Activated CD8-positive, alpha-beta memory T cell treated with anti-CD3 and anti-CD28 coated beads, Interleukin-2, amount 50 U/mL, for 4 hours (primary cell): ENCODE data around the gene UBN1.

ENCODE experiments used
- DNase-seq: peaks from one replicate; pipeline ENCODE4 v3.0.0-alpha.2; 2020

UBN1 gene, protein sequence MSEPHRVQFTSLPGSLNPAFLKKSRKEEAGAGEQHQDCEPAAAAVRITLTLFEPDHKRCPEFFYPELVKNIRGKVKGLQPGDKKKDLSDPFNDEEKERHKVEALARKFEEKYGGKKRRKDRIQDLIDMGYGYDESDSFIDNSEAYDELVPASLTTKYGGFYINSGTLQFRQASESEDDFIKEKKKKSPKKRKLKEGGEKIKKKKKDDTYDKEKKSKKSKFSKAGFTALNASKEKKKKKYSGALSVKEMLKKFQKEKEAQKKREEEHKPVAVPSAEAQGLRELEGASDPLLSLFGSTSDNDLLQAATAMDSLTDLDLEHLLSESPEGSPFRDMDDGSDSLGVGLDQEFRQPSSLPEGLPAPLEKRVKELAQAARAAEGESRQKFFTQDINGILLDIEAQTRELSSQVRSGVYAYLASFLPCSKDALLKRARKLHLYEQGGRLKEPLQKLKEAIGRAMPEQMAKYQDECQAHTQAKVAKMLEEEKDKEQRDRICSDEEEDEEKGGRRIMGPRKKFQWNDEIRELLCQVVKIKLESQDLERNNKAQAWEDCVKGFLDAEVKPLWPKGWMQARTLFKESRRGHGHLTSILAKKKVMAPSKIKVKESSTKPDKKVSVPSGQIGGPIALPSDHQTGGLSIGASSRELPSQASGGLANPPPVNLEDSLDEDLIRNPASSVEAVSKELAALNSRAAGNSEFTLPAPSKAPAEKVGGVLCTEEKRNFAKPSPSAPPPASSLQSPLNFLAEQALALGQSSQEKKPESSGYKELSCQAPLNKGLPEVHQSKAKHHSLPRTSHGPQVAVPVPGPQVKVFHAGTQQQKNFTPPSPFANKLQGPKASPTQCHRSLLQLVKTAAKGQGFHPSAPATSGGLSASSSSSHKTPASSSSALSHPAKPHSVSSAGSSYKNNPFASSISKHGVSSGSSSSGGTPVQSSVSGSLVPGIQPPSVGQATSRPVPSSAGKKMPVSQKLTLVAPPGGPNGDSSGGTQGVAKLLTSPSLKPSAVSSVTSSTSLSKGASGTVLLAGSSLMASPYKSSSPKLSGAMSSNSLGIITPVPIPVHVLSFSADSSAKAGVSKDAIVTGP (N-terminal part only)

DNA sequence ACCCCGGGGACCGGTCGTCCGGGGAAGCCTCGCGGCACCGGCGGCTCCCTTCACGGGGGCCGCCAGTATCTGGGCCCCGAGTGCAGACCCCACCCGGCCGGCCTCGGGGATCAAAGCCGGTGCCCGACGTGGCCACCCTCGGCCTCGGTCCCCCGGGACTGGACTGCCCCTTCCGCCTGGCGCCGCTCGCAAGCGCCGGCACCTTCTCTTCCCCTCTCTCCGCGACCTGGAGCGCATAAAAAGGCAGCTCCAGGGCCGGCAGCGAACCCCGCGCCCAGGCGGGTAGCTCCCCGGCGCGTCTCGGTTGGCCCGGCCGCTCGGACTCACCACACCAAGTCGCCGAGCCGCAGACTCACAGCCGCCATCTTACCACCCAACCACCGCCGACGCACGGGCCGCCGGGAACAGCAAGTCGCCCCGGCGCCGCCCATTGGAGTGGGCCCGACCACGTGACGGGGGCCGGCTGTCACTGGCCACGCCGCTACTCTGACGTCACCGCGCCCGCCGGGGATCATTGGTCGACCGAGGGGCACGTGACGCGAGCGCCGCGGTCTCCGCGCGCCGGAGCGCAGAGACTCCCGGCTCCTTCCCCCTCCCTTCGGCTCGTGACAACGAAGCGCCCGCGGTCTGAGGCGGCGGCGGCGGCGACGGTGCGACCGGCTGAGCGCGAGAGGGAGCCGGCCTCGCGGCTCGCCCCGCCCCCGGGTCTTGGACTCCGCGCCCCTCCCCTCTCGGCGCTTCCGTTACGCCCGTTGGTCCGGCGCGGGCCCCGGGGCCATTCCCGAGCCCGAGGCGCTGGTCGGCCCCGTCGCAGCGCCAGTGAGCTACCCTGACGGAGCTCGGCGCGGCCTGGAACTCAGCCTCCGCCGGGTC, at the start of gene UBN1, which contains the start of gene GLYR1:
Gene UBN1, plus strand, starts transcription at position 581 of the 873 bp plus-strand sequence. CDS start 5,437 bp downstream, outside the sequence.
Gene GLYR1, minus strand, starts transcription at position 388 of the 873 bp plus-strand sequence. Its CDS starts 23 bp downstream, at position 365.
- DNase-seq: peak; percentile 100

DNA sequence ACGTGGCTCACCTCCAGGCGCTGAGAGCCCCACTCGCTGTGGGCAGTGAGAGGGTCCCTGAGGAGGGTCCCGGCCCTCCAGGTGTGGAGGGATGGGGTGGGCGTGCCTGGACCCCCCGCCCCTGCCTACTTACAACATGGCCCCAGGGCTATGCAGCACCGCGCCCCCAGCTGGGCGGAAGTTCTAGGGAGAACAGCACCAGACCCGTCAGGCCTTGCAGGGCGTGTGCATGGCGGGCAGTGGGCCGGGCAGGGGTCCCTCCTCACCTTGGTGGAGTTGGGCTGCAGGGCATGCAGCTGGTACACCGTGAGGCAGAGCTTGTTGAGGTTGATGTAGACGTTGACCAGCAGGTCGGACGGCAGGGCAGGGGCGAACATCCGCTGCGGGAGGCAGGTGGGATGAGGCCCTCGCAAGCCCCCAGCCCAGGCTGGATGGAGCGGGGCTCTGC, 49.5 kb upstream of the UBN1 start:
- no peak for DNase-seq

DNA sequence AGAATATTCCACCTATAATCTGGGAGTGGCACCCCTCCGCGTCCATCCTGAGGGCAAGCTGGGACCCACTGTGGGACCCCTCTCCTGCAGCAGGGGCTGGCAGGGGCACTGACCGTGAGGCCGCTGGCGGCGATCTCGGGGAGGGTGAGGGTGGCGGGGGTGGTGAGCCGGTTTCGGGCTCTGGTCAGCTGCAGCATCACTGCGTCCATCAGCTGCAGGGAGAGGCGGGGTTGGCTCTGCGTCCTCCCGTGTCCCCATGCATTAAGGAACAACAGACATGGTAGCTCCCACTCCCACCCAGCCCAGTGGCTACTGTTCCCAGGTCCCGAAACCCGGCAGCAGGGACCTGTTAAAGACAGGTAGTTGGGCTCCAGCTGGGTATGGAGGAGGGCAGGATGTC, 48.8 kb upstream of the UBN1 start:
- DNase-seq: no peak

DNA sequence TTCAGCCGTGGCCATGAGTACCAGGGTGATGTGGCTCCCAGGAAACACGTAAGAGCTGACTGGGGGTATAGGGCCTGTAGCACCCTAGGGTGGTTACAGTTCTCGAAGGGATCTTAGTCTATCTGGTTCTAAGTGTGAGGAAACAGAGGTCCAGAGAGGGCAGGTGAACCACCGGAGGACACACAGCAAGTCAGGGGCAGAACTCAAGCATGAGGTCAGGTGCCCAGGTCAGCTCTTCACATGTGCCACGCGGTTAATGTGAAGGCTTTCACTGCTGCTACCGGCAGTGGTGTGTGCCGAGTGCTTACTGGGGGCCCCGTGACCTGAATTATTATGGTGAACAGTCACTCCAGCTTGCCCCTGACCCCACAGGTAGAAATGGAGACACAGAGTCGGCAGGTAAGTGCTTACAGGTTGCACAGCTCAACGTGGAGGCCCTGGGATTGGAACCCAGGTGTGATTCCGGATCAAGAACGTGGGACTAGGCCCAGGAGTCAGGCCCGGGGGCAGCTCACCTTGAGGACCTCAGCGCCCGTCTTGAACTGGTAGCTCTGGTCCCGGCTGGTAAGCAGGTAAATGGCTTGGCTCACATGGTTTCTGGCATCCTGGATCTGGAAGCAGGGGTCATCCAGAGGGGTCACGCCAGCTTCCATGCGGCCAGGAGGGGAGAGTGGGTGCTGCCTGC, 48.0 kb upstream of the UBN1 start:
- DNase-seq: no peak

DNA sequence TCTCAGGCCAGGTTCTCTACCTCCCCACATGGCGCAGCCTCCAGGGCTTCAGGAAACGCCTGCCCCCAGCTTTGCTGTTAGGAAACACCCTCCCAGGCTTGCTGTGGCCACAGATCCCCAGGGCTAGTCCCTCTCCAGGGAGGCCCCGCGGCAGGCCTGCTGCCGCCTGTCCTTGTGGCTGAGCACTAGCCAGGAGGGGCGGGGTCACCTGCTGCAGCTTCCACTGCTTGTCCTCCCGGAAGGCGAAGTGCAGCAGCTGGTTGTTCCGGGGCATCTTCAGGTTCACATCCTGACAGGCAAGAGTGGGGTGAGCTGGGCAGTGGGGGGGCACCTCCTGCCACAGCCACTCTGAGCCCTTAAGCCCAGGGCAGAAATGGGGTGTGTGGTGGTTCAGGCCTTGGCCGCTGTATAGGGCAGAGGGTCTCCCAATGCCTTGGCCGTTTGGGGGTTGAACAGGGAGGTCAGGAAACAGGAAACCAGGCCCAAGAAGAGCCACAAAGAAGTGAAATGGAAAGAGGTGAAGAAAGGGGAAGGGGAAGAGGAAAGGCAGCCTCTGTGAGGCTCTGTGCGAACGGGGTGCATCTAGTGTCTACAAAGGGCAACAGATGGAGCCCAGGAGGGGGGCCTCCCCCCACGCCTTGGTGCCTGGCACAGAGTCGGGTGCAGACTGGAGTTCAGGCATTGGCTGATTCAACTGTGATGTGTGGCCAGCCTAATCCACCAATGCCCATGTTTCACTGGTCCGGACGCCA, 46.8 kb upstream of the UBN1 start:
- no peak for DNase-seq

DNA sequence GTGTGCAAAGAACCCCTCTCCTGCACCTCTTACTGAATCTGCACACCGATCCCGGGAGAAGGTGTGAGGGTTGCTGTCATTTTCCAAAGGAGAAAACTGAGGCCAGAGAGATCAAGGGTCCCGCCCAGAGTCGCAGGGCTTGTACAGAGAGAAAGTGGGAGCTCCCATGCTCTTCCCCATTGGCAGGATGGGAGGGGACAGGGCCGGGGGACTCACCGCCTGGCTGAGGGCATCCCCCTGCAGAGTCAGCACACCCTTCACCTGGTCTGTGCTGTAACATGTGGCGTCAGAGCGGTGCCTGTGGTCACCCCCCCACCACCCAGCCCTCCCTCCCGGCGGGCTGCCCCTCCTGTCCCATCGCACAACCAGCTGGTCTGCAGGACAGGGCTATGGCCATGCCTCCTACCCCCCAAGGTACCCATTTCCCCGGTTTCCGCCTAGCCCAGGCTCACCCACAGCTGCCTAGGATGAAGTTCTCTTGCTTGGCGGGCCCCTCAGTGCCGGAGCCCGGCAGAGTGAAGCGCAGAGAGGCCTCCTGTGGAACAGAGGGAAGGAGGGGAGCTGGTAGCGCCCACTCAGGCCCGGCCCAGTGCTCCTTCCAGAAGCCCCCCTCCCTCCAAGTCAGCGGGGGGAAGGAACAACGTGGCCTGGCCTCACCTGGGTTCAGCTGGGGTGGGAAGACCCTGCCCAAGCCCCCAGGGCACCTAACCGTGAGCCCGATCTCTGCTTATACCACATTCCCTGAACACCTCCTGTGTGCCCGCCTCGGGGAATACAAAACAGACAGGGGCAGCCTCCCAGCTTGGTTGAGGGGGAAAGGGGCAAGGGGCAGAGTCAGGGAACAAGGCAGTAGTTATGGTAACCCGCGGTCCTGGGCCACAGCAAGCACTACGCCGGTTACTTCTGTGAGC, 46.0 kb upstream of the UBN1 start:
- no peak for DNase-seq

DNA sequence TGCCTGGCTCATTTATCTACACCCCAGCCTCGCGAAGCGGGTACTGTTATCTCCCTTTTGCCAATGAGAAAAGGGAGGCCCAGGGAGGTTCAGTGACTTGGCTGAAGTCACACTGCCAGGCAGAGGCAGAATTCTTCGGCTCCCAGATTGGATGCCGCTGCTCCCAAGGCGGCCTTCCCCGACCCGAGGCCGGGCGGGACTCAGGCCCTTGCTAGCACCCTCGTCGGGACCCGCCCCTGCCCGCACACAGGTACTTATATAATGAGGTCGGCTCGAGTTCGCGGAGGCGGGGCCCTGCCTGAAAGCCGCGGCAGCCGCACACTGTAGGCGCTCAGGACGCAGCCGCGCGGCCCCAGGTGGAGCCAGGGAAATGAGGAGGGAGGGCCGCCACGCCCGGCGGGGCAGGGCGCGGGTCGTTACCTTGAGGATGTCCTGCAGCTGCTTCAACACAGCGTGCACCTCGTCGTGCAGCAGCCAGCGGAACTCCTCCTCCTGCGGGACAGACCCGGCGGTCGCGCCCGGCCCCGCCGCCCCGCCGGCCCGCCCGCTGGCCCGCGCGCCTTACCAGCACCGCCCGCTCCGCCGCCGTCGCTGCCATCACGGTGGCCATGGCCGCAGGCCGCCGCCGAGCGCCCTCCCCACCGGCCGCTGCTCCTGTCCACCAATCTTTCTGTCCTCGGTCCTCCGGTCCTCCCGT, 45.2 kb upstream of the UBN1 start, which contains the start of gene ROGDI:
Gene ROGDI, minus strand, starts transcription at position 672 of the 697 bp plus-strand sequence. Its CDS starts 62 bp downstream, at position 610.
- peak; percentile 73 for DNase-seq

DNA sequence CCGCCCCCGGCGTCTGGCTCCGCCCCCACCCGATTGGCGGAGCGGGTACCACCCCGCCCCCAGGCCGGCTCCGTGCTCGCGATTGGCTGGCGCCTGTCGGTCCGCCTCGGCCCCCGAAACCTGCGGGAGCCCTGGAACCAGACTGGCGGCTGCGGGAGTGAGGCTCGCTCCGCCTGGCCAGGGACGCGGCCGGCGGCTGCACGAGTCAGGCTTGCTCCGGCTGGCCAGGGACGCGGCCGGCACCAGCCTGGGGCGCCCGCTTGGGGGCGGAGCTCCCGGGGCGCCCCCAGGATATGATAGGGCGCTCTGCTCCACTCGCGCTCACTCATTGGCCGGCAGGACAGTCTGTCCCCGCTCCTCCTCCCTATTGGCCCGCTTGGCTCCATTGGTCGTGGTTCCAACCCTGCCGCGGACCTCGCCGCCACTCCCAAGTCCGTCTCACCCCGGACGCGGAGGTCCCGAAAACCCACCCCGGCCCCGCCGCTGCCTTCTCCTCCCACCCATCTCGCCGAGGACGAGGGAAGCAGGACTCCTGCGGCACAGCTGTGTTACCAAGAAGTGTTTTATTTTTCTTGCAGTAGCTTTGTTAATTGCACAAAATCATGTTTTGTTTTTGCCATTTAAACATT, 44.5 kb upstream of the UBN1 start:
- peak; percentile 89 for DNase-seq

DNA sequence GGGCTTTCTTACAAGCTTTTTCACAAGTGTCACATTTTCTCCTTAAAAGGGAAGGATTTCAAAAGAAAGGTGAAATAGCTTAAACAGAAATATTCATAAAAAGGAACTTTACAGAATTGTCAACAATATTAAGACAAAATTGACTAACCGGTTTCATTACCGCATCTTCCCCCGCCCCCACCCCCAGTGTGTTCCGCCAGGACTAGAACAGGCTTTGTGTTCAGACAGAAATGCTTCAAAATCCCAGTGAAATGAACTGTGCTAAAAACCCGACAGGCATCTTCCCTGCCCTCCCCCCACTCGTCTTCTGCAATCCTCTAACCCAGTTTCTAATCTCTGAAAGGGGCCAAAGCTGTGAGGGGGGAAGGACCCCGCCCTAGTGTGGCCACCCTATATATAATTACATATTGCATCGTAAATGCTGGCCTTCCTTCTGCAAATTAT, 43.9 kb upstream of the UBN1 start:
- no peak for DNase-seq

DNA sequence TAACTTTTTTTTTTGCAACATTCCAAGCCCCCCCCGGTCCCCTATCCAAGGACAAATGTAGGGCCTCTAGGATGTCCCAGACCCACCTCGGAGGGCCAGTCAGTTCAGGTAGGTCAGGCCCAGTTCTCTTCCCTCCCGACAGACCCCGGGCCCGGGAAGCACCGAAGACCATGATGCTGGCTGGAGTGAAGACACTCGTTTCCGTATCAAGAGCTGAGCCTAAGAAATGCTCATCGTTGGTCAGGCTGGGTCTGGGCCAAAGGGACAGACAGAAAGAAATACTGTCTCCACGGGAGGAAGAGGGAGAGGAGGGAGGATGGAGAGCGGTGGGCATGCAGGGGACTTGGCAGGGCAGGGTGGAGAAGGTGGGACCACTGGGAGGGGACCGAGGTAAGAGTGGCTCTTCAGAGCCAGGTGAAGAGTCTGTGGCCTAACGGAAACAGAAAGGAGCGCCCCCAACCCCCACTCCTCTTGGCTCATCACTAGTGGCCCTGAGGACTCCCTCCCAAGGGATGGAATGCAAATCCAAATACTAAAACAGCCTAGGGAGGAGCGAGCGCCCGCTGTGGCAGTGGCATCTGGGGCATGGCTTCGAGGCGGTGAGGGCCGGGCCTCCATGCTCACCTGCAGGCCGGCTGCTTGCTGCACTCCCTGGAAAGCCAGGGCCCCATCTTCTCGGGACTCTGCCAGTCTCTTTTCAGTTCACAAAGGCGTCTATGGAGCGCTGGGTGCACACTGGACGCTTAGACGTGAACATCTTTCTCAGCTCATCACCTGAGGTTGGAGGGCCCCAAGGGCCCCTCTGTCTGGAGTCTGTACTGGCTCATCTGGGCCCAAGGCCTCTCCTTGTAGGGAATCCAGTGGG, 43.2 kb upstream of the UBN1 start:
- DNase-seq: no peak

DNA sequence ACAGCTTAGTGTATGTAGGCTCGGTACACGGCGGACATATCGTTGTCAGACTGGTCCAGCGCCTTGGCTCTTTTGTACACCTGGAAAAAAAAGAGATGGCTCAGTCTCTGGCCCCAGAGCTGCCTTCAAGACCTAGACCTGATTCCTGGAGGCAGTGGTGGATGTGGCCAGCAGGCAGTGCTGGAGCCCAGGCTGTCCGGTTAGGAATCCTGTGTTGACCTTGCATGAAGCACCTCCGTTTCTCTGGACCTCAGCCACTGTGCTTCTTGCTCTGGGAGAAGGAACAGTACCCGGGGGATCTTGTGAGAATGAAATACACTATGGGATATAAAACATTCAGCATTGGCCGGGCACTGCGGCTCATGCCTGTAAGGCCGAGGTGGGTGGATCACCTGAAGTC, 42.0 kb upstream of the UBN1 start:
- no peak for DNase-seq

DNA sequence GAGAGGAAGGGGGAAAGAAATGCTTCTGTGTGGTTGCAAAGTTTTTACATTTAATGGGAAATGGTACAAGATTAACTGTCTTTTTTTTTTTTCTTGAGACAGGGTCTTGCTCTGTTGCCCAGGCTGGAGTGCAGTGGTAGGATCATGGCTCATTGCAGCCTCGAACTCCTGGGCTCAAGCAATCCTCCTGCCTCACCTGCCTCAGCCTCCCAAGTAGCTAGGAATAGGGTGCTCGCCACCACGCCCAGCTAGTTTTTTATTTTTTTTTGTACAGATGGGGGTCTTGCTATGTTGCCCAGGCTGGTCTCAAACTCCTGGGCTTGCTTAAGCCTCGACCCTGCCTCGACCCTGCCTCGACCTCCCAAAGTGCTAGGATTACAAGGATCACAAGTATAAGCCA, 41.0 kb upstream of the UBN1 start:
- DNase-seq: no peak

DNA sequence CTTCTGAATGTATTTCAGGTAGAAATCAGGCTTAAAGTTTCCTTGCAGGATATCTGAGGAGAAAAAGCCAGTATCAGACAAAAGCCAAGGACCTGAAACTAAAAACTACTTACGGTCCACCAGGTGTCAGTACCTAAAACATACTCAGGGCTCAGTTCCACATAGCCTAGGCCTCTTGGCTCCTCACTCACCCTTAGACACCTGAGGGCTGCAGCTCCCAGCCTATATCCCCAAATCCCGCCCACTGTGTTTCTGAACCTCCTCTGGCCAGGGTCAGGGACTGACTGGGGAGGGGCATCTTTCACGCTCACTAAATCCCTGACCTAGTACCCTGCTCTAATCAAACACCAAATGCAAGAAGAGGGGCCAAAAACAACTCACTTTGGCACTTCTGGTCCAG, 36.0 kb upstream of the UBN1 start:
- no peak for DNase-seq

DNA sequence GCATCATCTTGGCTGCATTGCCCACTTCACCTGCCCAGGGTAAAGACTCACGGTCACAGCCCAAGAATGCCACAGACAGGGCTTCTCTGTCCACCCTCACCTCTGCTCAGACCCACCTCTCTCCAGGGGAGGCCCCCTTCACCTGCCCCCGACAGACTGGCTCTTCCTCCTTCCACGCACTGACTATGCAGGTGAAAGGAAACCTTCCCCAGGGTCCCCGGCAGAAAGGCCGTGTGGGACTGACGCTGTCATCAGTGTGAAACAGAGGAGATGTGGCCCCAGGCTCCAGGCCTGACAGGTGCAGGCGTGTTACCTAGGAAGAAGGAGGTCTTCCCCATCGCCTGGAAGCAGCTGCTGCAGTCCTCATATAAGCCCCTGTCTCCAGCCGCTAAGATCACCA, 35.5 kb upstream of the UBN1 start:
- no peak for DNase-seq

DNA sequence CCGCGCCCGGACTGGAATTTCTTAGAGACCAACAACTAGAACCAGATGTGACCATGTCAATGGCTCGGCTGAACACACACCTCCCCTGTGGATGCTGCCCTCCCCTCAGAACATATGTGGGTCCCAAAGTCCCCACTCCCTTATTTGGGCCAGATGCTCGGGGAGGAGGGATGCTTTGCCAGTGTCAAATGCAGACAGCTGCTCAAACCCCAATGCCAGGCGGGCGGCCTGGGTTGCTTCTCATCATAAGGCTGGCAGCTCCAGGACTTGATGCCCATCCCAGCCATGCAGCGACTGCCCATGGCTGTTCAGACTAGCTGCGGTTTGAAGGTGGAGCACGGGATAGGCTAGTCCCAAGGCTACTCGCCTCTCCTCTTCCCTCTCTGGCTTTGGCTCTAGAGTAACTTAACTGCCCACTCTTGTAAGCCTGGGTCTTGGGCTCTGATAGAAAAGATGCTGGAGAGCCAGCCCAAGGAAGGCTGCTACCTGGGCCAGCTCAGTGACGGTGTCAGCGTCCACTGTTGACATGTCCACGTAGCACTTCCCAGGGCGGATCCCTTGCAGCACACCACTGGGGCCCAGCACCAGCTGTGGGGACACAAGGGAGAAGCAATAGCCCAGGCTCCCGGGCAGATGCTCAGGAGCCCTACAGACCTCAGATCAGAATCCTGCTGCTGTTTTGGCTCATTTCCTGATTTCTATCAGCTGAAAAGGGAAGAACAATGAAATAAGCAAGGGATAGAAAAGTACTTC, 33.9 kb upstream of the UBN1 start:
- no peak for DNase-seq

DNA sequence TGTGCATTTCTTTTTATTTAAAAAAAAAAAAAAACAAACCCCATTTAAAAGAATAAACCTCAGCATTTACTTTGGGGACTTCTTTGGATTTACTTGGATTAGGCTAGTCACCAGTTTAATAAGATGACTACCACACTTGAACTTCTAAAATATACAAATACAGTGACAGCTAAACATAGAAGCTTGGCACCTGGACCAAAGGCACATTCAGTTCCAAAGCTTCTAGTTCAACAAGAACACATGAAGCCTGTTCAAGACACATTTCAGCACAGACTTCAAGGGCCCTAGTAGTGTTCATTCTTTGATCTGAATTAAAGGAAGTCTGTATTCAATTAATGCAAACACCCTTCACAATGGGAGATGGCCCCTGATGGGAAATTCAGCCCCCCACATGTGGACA, 33.2 kb upstream of the UBN1 start:
- DNase-seq: no peak
